Right lobe of liver (tissue), 4 donors: ENCODE results near the gene SLC9B1.

ENCODE experiments used
- CTCF ChIP-seq, 4 donors: fragments of 200-600 bp in 3 of 4; fragments of 450-650 bp in 1 of 4; IDR thresholded peaks; one replicate each; pipeline versions ENCODE4 v1.5.1 to v1.8.0; 2016 to 2022; ENCODE audit warnings: antibody characterized with exemption in 4 of 4, mild to moderate bottlenecking in 2 of 4
- POLR2A ChIP-seq: fragments of 450-650 bp; IDR thresholded peaks from one replicate; pipeline ENCODE4 v1.6.1; 2017; ENCODE audit warnings: antibody characterized with exemption, mild to moderate bottlenecking
- donor health status: DM: no; HTN: no; CAD: no.
- donor health status: DM: no; HTN: no; CAD: no.
- donor health status: DM: no; HTN: yes; CAD: no.

- TF ChIP-seq CTCF (IDR thresholded peaks at IDR 0.05) (no peak), POLR2A (no peak)
These were observed 7.0 kb downstream of the SLC9B1 start for GRCh38 chr4:103012551-103012950.
